ENCODE measurements around the gene MTUS2. TPM values are rescaled to one million over a fixed set of nuclear protein-coding genes. Genes with fewer than 3 reads are reported as not detected.

Gene MTUS2
- total and polyA plus RNA-seq, 2 of the 8 experiments (the other 6 are each of a cell fraction or from before 2014, with no cell fraction given): 0.18 to 0.80 TPM

DNA sequence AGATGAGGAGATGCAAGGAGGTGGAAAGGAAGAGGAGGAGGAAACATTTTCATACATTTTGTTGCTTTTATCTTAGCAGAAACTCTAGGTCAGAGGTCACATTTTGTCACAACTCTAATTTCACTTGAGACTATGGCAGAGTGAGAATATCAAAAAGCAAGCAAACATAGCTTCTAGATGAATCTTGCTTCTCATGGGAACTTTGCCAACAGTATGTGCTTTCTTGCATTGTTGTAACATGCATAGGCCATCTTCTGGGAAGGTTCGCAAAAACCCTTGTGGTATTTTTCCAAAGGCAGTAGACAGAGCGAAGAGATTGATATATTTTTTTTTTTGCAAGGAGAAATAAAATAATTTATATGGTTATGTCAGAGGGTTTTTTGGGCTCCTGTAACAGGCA lies 291.3 kb downstream of the MTUS2 start:
- no peak overlapping the region for H2BK15ac ChIP-seq (ENCODE audit: low read length)
- no peaks in the 10 kb centered on the region for H3K23me2 ChIP-seq (ENCODE audit: low read depth, low read length)
- no peak overlapping the region for H4K91ac ChIP-seq (replicated peaks; ENCODE audit: insufficient read length, low read length)
- H3K27ac ChIP-seq (ENCODE audit: low read depth, low read length): no peak overlapping the region
- no peak overlapping the region for H4K5ac ChIP-seq (ENCODE audit: insufficient read length, low read depth, low read length)
- no peak overlapping the region for H3K4me3 ChIP-seq (ENCODE audit: extremely low read depth in 1 of 4, insufficient read depth in 2 of 4, low read depth in 3 of 4, low read length in 4 of 4)
- H3K4ac ChIP-seq (replicated peaks; ENCODE audit: insufficient read length, low read depth, low read length): no peak overlapping the region
- FAIRE-seq: no peak
- no peak overlapping the region for H2BK20ac ChIP-seq (ENCODE audit: low read length)
- H3K23ac ChIP-seq (ENCODE audit: insufficient read length): no peak overlapping the region
- no peaks in the 10 kb centered on the region for H3K79me2 ChIP-seq (ENCODE audit: control insufficient read depth in 1 of 2, insufficient read depth in 2 of 2, low read length in 2 of 2)
- H3K18ac ChIP-seq (ENCODE audit: extremely low read depth, low read length): no peak overlapping the region
- no peaks in the 10 kb centered on the region for H3K27me3 ChIP-seq (replicated peaks in 1 of 4; ENCODE audit: control insufficient read depth in 3 of 4, extremely low read depth in 1 of 4, insufficient read depth in 3 of 4, low read length in 3 of 4)
- H3K79me1 ChIP-seq (ENCODE audit: low read depth, low read length): no peaks in the 10 kb centered on the region
- H2AK5ac ChIP-seq (ENCODE audit: low read depth, low read length): no peak overlapping the region
- H3K9ac ChIP-seq (replicated peaks in 1 of 4; ENCODE audit: extremely low read depth in 1 of 4, low read depth in 3 of 4, low read length in 3 of 4): no peak overlapping the region
- no peak overlapping the region for H2AFZ ChIP-seq (ENCODE audit: low read length)
- no peak overlapping the region for H2BK12ac ChIP-seq (ENCODE audit: low read depth, low read length)
- H2BK120ac ChIP-seq (replicated peaks; ENCODE audit: low read depth, low read length): no peak overlapping the region
- H3K36me3 ChIP-seq (ENCODE audit: control insufficient read depth in 2 of 4, insufficient read depth in 4 of 4, low read length in 3 of 4): no peaks in the 10 kb centered on the region
- no peaks in the 10 kb centered on the region for H3K9me3 ChIP-seq (ENCODE audit: insufficient read depth in 2 of 2, low read depth in 1 of 2, low read length in 1 of 2)
- no peak overlapping the region for H3K4me2 ChIP-seq (ENCODE audit: insufficient read depth in 1 of 2, low read depth in 2 of 2, low read length in 2 of 2)
- ChIA-PET CTCF (ENCODE audit: partially characterized antibody) (no interaction called here), POLR2A (ENCODE audit: partially characterized antibody) (no interaction called here)
- H3K14ac ChIP-seq (ENCODE audit: insufficient read length): no peak overlapping the region
- H3K56ac ChIP-seq (replicated peaks; ENCODE audit: insufficient read length, low read depth, low read length): no peak overlapping the region
- WGBS, 2 experiments (ENCODE audit: extremely low coverage in 1 of 2, insufficient coverage in 1 of 2, insufficient read length in 1 of 2, insufficient replicate concordance in 2 of 2, low coverage in 1 of 2, low lambda C conversion rate in 2 of 2, missing lambda C conversion rate in 1 of 2): 97% methylated on average over 2 of the region's 2 CpGs; no CpG with 5 or more reads in 1 of the 2 experiments
- TF ChIP-seq JUN (IDR thresholded peaks at IDR 0.05; ENCODE audit: low read depth, low read length): no peak
- TF ChIP-seq NRF1 (IDR thresholded peaks at IDR 0.05; ENCODE audit: low read depth, low read length): no peak
- TF ChIP-seq CTBP2 (IDR thresholded peaks at IDR 0.05; ENCODE audit: borderline replicate concordance, insufficient read depth, insufficient read length, low read length): no peak
- no peak for TF ChIP-seq RXRA (IDR thresholded peaks at IDR 0.05; ENCODE audit: insufficient read depth, low read depth, low read length)
- no peak for TF ChIP-seq POLR2AphosphoS5 (IDR thresholded peaks at IDR 0.05; ENCODE audit: low read depth, low read length)
- TF ChIP-seq TAF1 (IDR thresholded peaks at IDR 0.05; ENCODE audit: low read depth, low read length): no peak
- no peak for TF ChIP-seq TBP (IDR thresholded peaks at IDR 0.05; ENCODE audit: low read depth, low read length)
- no peak for DNase-seq (ENCODE audit: low read depth in 1 of 2, low spot score in 2 of 2)
- H2BK5ac ChIP-seq (ENCODE audit: low read depth, low read length): no peak overlapping the region
- H4K20me1 ChIP-seq (replicated peaks in 1 of 2; ENCODE audit: control insufficient read depth in 1 of 2, insufficient read depth in 2 of 2, low read length in 2 of 2): no peaks in the 10 kb centered on the region
- H4K8ac ChIP-seq (ENCODE audit: extremely low read depth, insufficient read depth, low read length): no peak overlapping the region
- no peaks in the 10 kb centered on the region for H3K4me1 ChIP-seq (replicated peaks in 1 of 4; ENCODE audit: control insufficient read depth in 3 of 4, insufficient read depth in 4 of 4, low read length in 3 of 4)
